ENCODE results near the gene PARN.
"Not testable (repeated sequence)": the region's sequence is repeated elsewhere in the genome, so short reads cannot be mapped to it uniquely, and the experiment has no call there.

PARN gene

GRCh38 chr16:14420721-14421488 lies 209.2 kb downstream of the PARN start:
- TF ChIP-seq CTCF (IDR thresholded peaks at IDR 0.05; ENCODE audit: insufficient read depth, missing control alignments), result no peak
- no peak for FAIRE-seq
- no peak for DNase-seq (ENCODE audit: insufficient read length, low spot score)

GRCh38 chr16:14420243-14420642 lies 209.8 kb downstream of the PARN start:
- FAIRE-seq; DNase-seq (ENCODE audit: insufficient read length, low spot score): not testable (repeated sequence)

GRCh38 chr16:14419817-14420216 lies 210.2 kb downstream of the PARN start:
- no peak for TF ChIP-seq CTCF (IDR thresholded peaks at IDR 0.05; ENCODE audit: insufficient read depth, missing control alignments)
- DNase-seq (ENCODE audit: insufficient read length, low spot score) (no peak), FAIRE-seq (no peak)

- FAIRE-seq (no peak), DNase-seq (ENCODE audit: insufficient read length, low spot score) (no peak)
- no peak for TF ChIP-seq CTCF (IDR thresholded peaks at IDR 0.05; ENCODE audit: insufficient read depth, missing control alignments)
Measured at GRCh38 chr16:14418795-14419225, 211.2 kb downstream of the PARN start.

GRCh38 chr16:14416184-14416583 lies 213.9 kb downstream of the PARN start:
- no peak for TF ChIP-seq CTCF (IDR thresholded peaks at IDR 0.05; ENCODE audit: insufficient read depth, missing control alignments)
- FAIRE-seq (no peak), DNase-seq (ENCODE audit: insufficient read length, low spot score) (no peak)

- FAIRE-seq (no peak), DNase-seq (ENCODE audit: insufficient read length, low spot score) (no peak)
- no peak for TF ChIP-seq CTCF (IDR thresholded peaks at IDR 0.05; ENCODE audit: insufficient read depth, missing control alignments)
Measured at GRCh38 chr16:14415291-14415690, 214.8 kb downstream of the PARN start.

- TF ChIP-seq CTCF (IDR thresholded peaks at IDR 0.05; ENCODE audit: insufficient read depth, missing control alignments), result no peak
- no peak for FAIRE-seq
- DNase-seq (ENCODE audit: insufficient read length, low spot score), result no peak
Measured at GRCh38 chr16:14409563-14409962, 220.5 kb downstream of the PARN start.
